Keratinocyte (primary cell): ENCODE results near the gene RNF19B. TPM values are rescaled to one million over a fixed set of nuclear protein-coding genes. Genes with fewer than 3 reads are reported as not detected.
"Not testable (repeated sequence)": the region's sequence is repeated elsewhere in the genome, so short reads cannot be mapped to it uniquely, and the experiment has no call there.

Experiments
- DNase-seq: peaks from one replicate; pipeline ENCODE4 v3.0.0-alpha.2; 2011; ENCODE audit warnings: low read depth, missing footprints, low spot score
- FAIRE-seq: peaks from 2 replicates; lab custom pipeline; 2011; peaks lifted over from hg19 to GRCh38; lab: Jason Lieb, UNC
- H2AFZ ChIP-seq: 2 replicates; pipeline ENCODE4 v1.6.0; 2012; ENCODE audit warnings: low read length, control low read depth, inconsistent platforms; ENCODE audit not compliant: control insufficient read depth
- H3K27ac ChIP-seq: 2 replicates; pipeline ENCODE4 v1.5.1; 2011; ENCODE audit warnings: low read length; ENCODE audit not compliant: control insufficient read depth, insufficient read depth
- H3K27me3 ChIP-seq: 3 replicates; pipeline ENCODE4 v1.6.0; 2011; ENCODE audit warnings: low read length; ENCODE audit not compliant: control insufficient read depth, insufficient read depth; ENCODE audit errors: extremely low read depth
- H3K36me3 ChIP-seq, 2 experiments: 2 replicates in 1 of 2; 3 replicates in 1 of 2; pipeline ENCODE4 v1.5.1; 2011; ENCODE audit warnings: low read length in 2 of 2, mild to moderate bottlenecking in 1 of 2; ENCODE audit not compliant: control insufficient read depth in 2 of 2, insufficient read depth in 2 of 2; ENCODE audit errors: extremely low read depth in 1 of 2
- H3K4me1 ChIP-seq: 3 replicates; pipeline ENCODE4 v1.5.1; 2011; ENCODE audit warnings: low read length; ENCODE audit not compliant: control insufficient read depth, insufficient read depth; ENCODE audit errors: extremely low read depth
- H3K4me2 ChIP-seq: 3 replicates; pipeline ENCODE4 v1.6.0; 2011; ENCODE audit warnings: low read depth, low read length; ENCODE audit not compliant: control insufficient read depth, insufficient read depth; ENCODE audit errors: extremely low read depth
- H3K4me3 ChIP-seq, 3 experiments: fragments of 200-600 bp in 1 of 3; sonication (generic) in 1 of 3; 2 replicates in 2 of 3; 3 replicates in 1 of 3; pipeline ENCODE4 v1.5.1; 2011 to 2016; ENCODE audit warnings: low read length in 3 of 3, mild to moderate bottlenecking in 3 of 3, control low read depth in 2 of 3, inconsistent platforms in 1 of 3, low read depth in 1 of 3, mixed read lengths in 1 of 3, mixed run types in 1 of 3, moderate library complexity in 1 of 3; ENCODE audit not compliant: control insufficient read depth in 2 of 3, insufficient read depth in 2 of 3; ENCODE audit errors: extremely low read depth in 1 of 3
- H3K79me2 ChIP-seq: 2 replicates; pipeline ENCODE4 v1.6.0; 2012; ENCODE audit warnings: low read length; ENCODE audit not compliant: control insufficient read depth, insufficient read depth
- H3K9ac ChIP-seq: 3 replicates; pipeline ENCODE4 v1.6.0; 2011; ENCODE audit warnings: low read length; ENCODE audit not compliant: control insufficient read depth, insufficient read depth; ENCODE audit errors: extremely low read depth
- H3K9me1 ChIP-seq: 3 replicates; pipeline ENCODE4 v1.6.0; 2011; ENCODE audit warnings: low read length; ENCODE audit not compliant: control insufficient read depth, insufficient read depth; ENCODE audit errors: extremely low read depth
- H3K9me3 ChIP-seq: 2 replicates; pipeline ENCODE4 v1.5.1; 2012; ENCODE audit warnings: low read depth, low read length; ENCODE audit not compliant: control insufficient read depth
- H4K20me1 ChIP-seq: 3 replicates; pipeline ENCODE4 v1.6.0; 2011; ENCODE audit warnings: low read length; ENCODE audit not compliant: control insufficient read depth, insufficient read depth; ENCODE audit errors: extremely low read depth
- EZH2 ChIP-seq: IDR thresholded peaks from one replicate; pipeline ENCODE4 v1.6.1; 2012; ENCODE audit warnings: inconsistent platforms, mild to moderate bottlenecking, low read length, moderate library complexity
- dilution Hi-C: fragments of 300-500 bp; cut with MboI; formaldehyde crosslinking; loops from one replicate; pipeline ENCODE4 v1.7.0; 2020; ENCODE audit warnings: low sequenced_read_pairs; ENCODE audit not compliant: extremely low pct_ligation_motif_present
- polyA plus RNA-seq, 5 experiments: library from polyadenylated mRNA; depleted of rRNA in 3 of 5; stranded (reverse) in 3 of 5; stranded (forward) in 1 of 5; unstranded in 1 of 5; fragments of >200 nt; gene quantifications; 1 replicate in 1 of 5; 2 replicates in 3 of 5; 3 replicates in 1 of 5; pipeline versions ENCODE4 v1.2.1 to v1.2.3, GENCODE V29; 2011 to 2012; ENCODE audit warnings: missing spikeins in 2 of 5, low read depth in 1 of 5, low replicate concordance in 1 of 5
- TF ChIP-seq, protein P1 (sequence below), 3 experiments: IDR thresholded peaks in 1 of 3; conservative IDR thresholded peaks in 1 of 3; optimal IDR thresholded peaks in 1 of 3; 2 replicates in 2 of 3; 3 replicates in 1 of 3; pipeline versions ENCODE3 to v1.5.1; 2011; ENCODE audit warnings: low read length in 3 of 3, mild to moderate bottlenecking in 3 of 3, moderate library complexity in 2 of 3, control low read depth in 1 of 3, inconsistent platforms in 1 of 3; ENCODE audit not compliant: insufficient read depth in 2 of 3; ENCODE audit errors: extremely low read depth in 1 of 3

RNF19B gene
- polyA plus RNA-seq, 1 donor (not counting 4 experiments of a cell fraction or from before 2014, with no cell fraction given): 33.5 TPM

DNA sequence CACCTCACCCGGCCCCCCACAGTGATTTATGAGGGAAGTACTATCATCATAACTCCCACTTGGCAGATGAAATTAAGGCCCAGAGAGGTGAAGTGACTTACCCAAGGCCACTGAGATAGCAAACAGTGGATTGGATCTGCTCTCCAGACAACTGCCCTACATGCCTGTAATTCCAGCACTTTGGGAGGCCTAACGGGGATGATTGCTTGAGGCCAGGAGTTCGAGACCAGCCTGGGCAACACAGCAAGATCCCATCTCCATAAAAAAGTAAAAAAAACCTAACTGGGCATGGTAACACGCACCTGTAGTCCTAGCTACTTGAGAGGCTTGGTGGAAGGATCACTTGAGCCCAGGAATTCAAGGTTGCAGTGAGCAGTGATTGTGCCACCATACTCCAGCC lies 14.2 kb upstream of the RNF19B start:
- H3K9me1 ChIP-seq: no peaks in the 10 kb centered on the region
- H3K4me3 ChIP-seq: no peak overlapping the region
- H3K9me3 ChIP-seq: no peaks in the 10 kb centered on the region
- dilution Hi-C loops: no loop called here
- DNase-seq (no peak), FAIRE-seq (no peak)
- no peaks in the 10 kb centered on the region for H3K27me3 ChIP-seq
- H4K20me1 ChIP-seq: no peaks in the 10 kb centered on the region
- H3K9ac ChIP-seq: no peak overlapping the region
- no peaks in the 10 kb centered on the region for H3K36me3 ChIP-seq
- H2AFZ ChIP-seq: no peak overlapping the region
- H3K4me2 ChIP-seq: no peak overlapping the region
- H3K27ac ChIP-seq: no peak overlapping the region
- no peaks in the 10 kb centered on the region for H3K79me2 ChIP-seq
- TF ChIP-seq EZH2: no peak
- TF ChIP-seq, protein P1, sequence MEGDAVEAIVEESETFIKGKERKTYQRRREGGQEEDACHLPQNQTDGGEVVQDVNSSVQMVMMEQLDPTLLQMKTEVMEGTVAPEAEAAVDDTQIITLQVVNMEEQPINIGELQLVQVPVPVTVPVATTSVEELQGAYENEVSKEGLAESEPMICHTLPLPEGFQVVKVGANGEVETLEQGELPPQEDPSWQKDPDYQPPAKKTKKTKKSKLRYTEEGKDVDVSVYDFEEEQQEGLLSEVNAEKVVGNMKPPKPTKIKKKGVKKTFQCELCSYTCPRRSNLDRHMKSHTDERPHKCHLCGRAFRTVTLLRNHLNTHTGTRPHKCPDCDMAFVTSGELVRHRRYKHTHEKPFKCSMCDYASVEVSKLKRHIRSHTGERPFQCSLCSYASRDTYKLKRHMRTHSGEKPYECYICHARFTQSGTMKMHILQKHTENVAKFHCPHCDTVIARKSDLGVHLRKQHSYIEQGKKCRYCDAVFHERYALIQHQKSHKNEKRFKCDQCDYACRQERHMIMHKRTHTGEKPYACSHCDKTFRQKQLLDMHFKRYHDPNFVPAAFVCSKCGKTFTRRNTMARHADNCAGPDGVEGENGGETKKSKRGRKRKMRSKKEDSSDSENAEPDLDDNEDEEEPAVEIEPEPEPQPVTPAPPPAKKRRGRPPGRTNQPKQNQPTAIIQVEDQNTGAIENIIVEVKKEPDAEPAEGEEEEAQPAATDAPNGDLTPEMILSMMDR (optimal IDR thresholded peaks at IDR 0.05 in 1 of 3, IDR thresholded peaks at IDR 0.05 in 1 of 3, conservative IDR thresholded peaks at IDR 0.05 in 1 of 3; ENCODE audit: extremely low read depth in 1 of 3, insufficient read depth in 2 of 3, low read length in 3 of 3): no peak
- peaks cover 16% of the 10 kb centered on the region for H3K4me1 ChIP-seq

DNA sequence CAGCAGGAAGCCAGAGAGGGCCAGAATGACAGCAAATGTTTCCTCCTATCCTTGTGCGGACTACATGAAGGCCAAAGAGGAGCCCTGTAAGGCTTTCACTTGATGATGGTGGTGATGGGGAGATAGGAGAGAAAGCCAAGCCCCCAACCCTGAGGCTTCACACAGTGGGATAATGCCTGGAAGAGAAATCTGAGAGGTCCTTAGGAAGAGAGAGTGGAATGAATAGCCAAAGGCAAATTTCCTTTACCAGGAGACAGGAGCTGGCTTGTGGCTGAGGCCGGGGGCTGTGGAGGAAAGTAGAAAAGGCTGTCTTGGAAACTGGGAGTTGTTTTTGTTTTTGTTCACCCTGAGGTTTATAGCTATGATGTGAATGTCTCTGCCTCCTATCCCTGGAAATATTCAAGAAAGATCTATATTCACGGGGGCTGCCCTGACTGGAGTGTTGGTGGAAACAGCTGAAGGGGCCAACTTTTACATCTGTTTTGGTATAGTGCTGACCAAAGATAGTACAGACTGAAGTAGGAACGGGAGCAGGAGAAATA lies 13.0 kb upstream of the RNF19B start:
- no peak for FAIRE-seq
- DNase-seq: no peak
- Histone ChIP-seq H3K4me1 (peaks cover 20% of the 10 kb centered on the region), H3K36me3 (no peaks in the 10 kb centered on the region), H2AFZ (no peak overlapping the region), H3K27me3 (no peaks in the 10 kb centered on the region), H3K9me1 (no peaks in the 10 kb centered on the region), H4K20me1 (no peaks in the 10 kb centered on the region), H3K79me2 (no peaks in the 10 kb centered on the region), H3K9ac (no peak overlapping the region), H3K4me3 (no peak overlapping the region), H3K27ac (no peak overlapping the region), H3K9me3 (no peaks in the 10 kb centered on the region), H3K4me2 (no peak overlapping the region)
- no peak for TF ChIP-seq EZH2
- TF ChIP-seq, protein P1 (optimal IDR thresholded peaks at IDR 0.05 in 1 of 3, IDR thresholded peaks at IDR 0.05 in 1 of 3, conservative IDR thresholded peaks at IDR 0.05 in 1 of 3; ENCODE audit: extremely low read depth in 1 of 3, insufficient read depth in 2 of 3, low read length in 3 of 3): no peak
- dilution Hi-C loops: no loop called here

DNA sequence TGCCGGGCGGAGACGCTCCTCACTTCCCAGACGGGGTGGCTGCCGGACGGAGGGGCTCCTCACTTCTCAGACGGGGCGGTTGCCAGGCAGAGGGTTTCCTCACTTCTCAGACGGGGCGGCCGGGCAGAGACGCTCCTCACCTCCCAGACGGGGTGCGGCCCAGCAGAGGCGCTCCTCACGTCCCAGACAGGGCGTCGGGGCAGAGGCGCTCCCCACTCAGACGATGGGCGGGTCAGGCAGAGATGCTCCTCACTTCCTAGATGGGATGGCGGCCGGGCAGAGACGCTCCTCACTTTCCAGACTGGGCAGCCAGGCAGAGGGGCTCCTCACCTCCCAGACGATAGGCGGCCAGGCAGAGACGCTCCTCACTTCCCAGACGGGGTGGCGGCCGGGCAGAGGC lies 10.4 kb upstream of the RNF19B start:
- H3K27me3 ChIP-seq, H3K4me3 ChIP-seq, H3K36me3 ChIP-seq, DNase-seq, H3K27ac ChIP-seq, H3K4me2 ChIP-seq, H4K20me1 ChIP-seq, FAIRE-seq, dilution Hi-C loops, H3K4me1 ChIP-seq, H3K9me1 ChIP-seq, H3K9me3 ChIP-seq, H3K79me2 ChIP-seq, H3K9ac ChIP-seq, H2AFZ ChIP-seq: not testable (repeated sequence)

DNA sequence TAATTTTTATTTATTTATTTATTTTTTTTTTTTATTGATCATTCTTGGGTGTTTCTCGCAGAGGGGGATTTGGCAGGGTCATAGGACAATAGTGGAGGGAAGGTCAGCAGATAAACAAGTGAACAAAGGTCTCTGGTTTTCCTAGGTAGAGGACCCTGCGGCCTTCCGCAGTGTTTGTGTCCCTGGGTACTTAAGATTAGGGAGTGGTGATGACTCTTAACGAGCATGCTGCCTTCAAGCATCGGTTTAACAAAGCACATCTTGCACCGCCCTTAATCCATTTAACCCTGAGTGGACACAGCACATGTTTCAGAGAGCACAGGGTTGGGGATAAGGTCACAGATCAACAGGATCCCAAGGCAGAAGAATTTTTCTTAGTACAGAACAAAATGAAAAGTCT lies 8.8 kb upstream of the RNF19B start:
- peak overlapping the region; percentile 71 for H3K9ac ChIP-seq
- H3K27ac ChIP-seq, H3K36me3 ChIP-seq, H2AFZ ChIP-seq, H3K79me2 ChIP-seq, H4K20me1 ChIP-seq, DNase-seq, H3K9me3 ChIP-seq, H3K9me1 ChIP-seq, H3K27me3 ChIP-seq, dilution Hi-C loops, FAIRE-seq: not testable (repeated sequence)
- H3K4me2 ChIP-seq: peak overlapping the region; percentile 72
- H3K4me1 ChIP-seq: peaks cover 13% of the 10 kb centered on the region
- H3K4me3 ChIP-seq: peak overlapping the region in 1 of 3 experiments; percentile 63
